Right cardiac atrium (tissue), 5 donors: ENCODE measurements around the gene RANGRF. TPM values are rescaled to one million over a fixed set of nuclear protein-coding genes. Genes with fewer than 3 reads are reported as not detected.

Experiments
- ATAC-seq, 2 donors: fragments of 200-7000 bp; cut with Tn5 transposase; one replicate each; pipeline versions ENCODE4 v1.8.0 to v1.9.1; 2020; ENCODE audit warnings: moderate library complexity in 2 of 2, mild to moderate bottlenecking in 1 of 2
- DNase-seq, 3 donors: peaks; one replicate each; pipeline ENCODE4 v3.0.0-alpha.2; 2020
- H3K27ac ChIP-seq: one replicate; pipeline ENCODE4 v1.5.1; 2013; ENCODE audit warnings: mild to moderate bottlenecking, low read length, control low read depth, moderate library complexity
- H3K27me3 ChIP-seq: one replicate; pipeline ENCODE4 v1.6.1; 2013; ENCODE audit not compliant: control insufficient read depth, insufficient read depth
- H3K4me1 ChIP-seq: one replicate; pipeline ENCODE4 v1.6.1; 2013; ENCODE audit warnings: low read length; ENCODE audit not compliant: control insufficient read depth, insufficient read depth
- H3K4me3 ChIP-seq: one replicate; pipeline ENCODE4 v1.5.1; 2013; ENCODE audit warnings: low read length, control low read depth
- H3K9me3 ChIP-seq: one replicate; pipeline ENCODE4 v1.6.1; 2013; ENCODE audit warnings: low read length; ENCODE audit not compliant: control insufficient read depth
- WGBS: extraction: QIAGEN DNeasy Blood & Tissue Kit; methylation state at CpG from one replicate; pipeline ENCODE4 v1.1.7; 2013; 5-methylcytosine and 5-hydroxymethylcytosine counted together
- intact Hi-C, 4 donors: fragments of 100-400 bp; cut with DNase I; formaldehyde crosslinking; loops; one replicate each; pipeline versions ENCODE4 v1.11.0 to v1.14.0; 2022 to 2023
- polyA plus RNA-seq: library from polyadenylated mRNA; stranded (reverse); fragments of 200-250 nt; gene quantifications from one replicate; pipeline ENCODE4 v1.2.3, GENCODE V29; 2013
- total RNA-seq, 4 donors: library from RNA; stranded (reverse); fragmentation: NEBNext Ultra II Directional; extraction: Animal tissue kit (Norgen Biotek cat#: 25700); gene quantifications; one replicate each; pipeline ENCODE4 v1.2.1, GENCODE V29; 2021
- donor health status: healthy with polysubstance abuse.
- donor health status: DM: no; HTN: yes; CAD: no.
- donor health status: DM: no; HTN: no; CAD: no.
- donor health status: DM: no; HTN: yes; CAD: no; lungs with severe emphysema.
- donor health status: DM: yes; HTN: yes; CAD: no.

Gene RANGRF
- total and polyA plus RNA-seq, 5 donors, result 27.2 to 45.5 (median 32.6) TPM

- WGBS, result 89% methylated on average over 5 of the region's 5 CpGs
Observed at GRCh38 chr17:8274816-8275215, 13.7 kb upstream of the RANGRF start.

DNA sequence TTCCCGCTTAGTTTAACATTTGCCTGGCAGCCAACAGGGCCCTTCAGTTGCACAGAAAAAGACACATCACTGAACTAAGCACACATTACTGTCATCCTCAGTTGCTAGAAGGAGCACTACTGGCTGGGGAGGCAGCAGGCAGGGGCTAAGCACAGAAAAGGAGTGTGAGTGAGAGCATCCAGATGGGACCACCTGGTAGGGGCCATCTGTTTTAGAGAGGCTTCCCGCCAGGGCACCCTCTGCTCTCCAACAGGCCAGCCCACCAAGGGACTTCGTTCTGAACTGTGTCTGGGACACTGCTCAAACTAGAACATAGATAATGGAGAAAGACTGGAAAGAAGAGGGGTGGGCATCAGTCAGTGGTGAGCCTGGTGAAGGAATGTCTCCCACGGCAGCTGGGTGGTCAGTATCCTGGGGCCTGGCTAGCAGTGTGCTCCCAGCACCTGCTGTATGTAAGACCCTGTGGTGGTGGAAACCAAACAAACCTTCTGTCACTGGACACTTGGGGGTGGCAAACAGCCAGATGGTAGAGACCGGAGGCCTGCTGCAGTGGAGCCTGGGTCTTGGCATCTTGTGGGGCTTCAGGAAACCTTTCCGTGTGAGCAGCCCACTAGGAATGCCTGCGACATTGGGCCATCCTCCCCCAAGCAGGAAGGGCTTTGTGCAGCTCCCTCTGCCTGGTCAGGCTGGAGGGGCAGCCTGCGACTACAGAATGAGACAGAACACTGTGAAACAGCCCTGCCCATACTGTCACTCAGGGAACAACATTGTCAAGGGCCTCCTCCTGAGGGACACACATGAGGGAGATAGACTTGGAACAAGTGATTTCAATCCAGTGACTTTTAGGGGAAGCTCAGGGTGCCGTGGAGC lies 12.8 kb upstream of the RANGRF start:
- ATAC-seq (peak in 1 of 2 donors; percentile 16), DNase-seq (no peak)
- Histone ChIP-seq H3K27ac (no peak overlapping the region), H3K4me1 (no peaks in the 10 kb centered on the region), H3K27me3 (no peaks in the 10 kb centered on the region), H3K9me3 (no peaks in the 10 kb centered on the region), H3K4me3 (no peak overlapping the region)
- 66% methylated on average over 9 of the region's 9 CpGs for WGBS
- intact Hi-C loops, result no loop called here

More at GRCh38 chr17:8274816-8275215, 13.7 kb upstream of the RANGRF start:
- intact Hi-C loops, result no loop called here
- DNase-seq, result no peak
- Histone ChIP-seq H3K4me1 (no peaks in the 10 kb centered on the region), H3K27ac (no peak overlapping the region), H3K27me3 (no peaks in the 10 kb centered on the region), H3K9me3 (no peaks in the 10 kb centered on the region), H3K4me3 (no peak overlapping the region)
- no peak for ATAC-seq

GRCh38 chr17:8277317-8277716 lies 11.2 kb upstream of the RANGRF start:
- ATAC-seq (no peak), DNase-seq (no peak)
- intact Hi-C loops, result no loop called here
- no peaks in the 10 kb centered on the region for H3K27me3 ChIP-seq
- 88% methylated on average over 7 of the region's 7 CpGs for WGBS
- no peaks in the 10 kb centered on the region for H3K9me3 ChIP-seq
- no peak overlapping the region for H3K27ac ChIP-seq
- no peaks in the 10 kb centered on the region for H3K4me1 ChIP-seq
- H3K4me3 ChIP-seq, result no peak overlapping the region

DNA sequence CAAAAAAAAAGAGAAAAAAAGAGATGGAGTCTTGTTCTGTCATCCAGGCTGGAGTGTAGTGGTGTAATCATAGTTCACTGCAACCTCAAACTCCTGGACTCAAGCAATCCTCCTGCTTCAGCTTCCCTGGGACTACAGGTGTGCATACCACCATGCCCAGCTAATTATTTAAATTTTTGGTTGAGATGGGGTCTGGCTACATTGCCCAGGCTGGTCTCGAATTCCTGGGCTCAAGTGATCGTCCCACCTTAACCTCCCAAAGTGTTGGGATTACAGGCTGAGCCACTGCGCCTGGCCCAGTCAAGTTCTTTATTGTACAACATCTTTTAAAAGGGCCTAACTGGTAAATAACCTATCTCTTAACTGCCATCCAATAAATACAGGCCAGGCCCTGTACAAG lies 6.1 kb upstream of the RANGRF start:
- WGBS, result 71% methylated on average over 3 of the region's 3 CpGs
- intact Hi-C loops, result no loop called here

DNA sequence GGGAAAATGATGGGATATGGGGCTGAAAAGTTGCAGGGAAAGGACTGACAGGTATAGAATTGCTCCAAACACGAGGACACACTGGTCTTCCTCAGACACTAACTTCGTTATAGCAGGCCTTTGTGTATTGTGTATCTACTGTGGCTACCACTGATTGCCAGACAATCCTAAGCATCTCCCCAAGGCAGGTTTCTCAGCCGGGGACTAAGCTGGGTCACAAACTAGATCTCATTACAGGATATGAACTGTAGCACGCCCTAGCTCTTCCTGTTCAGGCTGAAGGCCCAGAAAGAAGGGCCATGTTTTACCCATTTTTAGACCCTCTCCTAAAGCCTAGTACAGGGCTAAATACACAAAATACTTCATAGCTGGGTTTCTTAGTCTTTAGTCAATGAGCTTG lies 5.1 kb upstream of the RANGRF start:
- no peak for ATAC-seq
- H3K27ac ChIP-seq, result no peak overlapping the region
- DNase-seq, result no peak
- no peak overlapping the region for H3K4me3 ChIP-seq
- 56% methylated on average over 4 of the region's 4 CpGs for WGBS
- no peaks in the 10 kb centered on the region for H3K9me3 ChIP-seq
- intact Hi-C loops, result no loop called here
- H3K4me1 ChIP-seq, result peaks cover 4% of the 10 kb centered on the region
- H3K27me3 ChIP-seq, result no peaks in the 10 kb centered on the region

More for the DNA sequence above, 6.1 kb upstream of the RANGRF start:
- H3K27ac ChIP-seq, result no peak overlapping the region
- no peak for DNase-seq
- H3K9me3 ChIP-seq, result no peaks in the 10 kb centered on the region
- H3K4me1 ChIP-seq, result no peaks in the 10 kb centered on the region
- H3K4me3 ChIP-seq, result no peak overlapping the region
- H3K27me3 ChIP-seq, result no peaks in the 10 kb centered on the region
- ATAC-seq, result no peak

DNA sequence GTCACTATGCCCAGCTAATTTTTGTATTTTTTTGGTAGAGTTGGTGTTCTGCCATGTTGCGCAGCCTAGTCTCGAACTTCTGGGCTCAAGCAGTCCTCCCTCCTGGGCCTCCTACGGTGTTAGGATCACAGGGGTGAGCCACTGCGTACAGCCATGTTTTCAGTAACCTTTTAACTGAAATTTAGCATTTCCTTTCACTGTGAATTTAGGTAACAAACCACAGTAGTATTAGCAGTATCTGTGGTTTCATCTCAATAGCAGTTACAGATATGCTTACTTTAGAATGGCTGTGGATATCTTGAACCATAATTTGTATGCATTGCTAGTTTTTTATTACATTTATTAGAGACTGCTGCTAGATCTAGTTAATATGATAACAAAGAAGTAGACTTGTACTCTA lies 4.3 kb upstream of the RANGRF start:
- Histone ChIP-seq H3K4me1 (peaks cover 4% of the 10 kb centered on the region), H3K27ac (no peak overlapping the region), H3K9me3 (no peaks in the 10 kb centered on the region), H3K27me3 (no peaks in the 10 kb centered on the region), H3K4me3 (no peak overlapping the region)
- WGBS, result 95% methylated on average over 4 of the region's 4 CpGs
- intact Hi-C loops, result no loop called here
- no peak for DNase-seq
- ATAC-seq, result no peak

- WGBS, result 60% methylated on average over 10 of the region's 10 CpGs
- ATAC-seq (no peak), DNase-seq (no peak)
- intact Hi-C loops, result no loop called here
- H3K4me3 ChIP-seq, result no peak overlapping the region
- peaks cover 4% of the 10 kb centered on the region for H3K4me1 ChIP-seq
- no peaks in the 10 kb centered on the region for H3K9me3 ChIP-seq
- no peaks in the 10 kb centered on the region for H3K27me3 ChIP-seq
- no peak overlapping the region for H3K27ac ChIP-seq
Observed at GRCh38 chr17:8285270-8286181, 2.9 kb upstream of the RANGRF start.

DNA sequence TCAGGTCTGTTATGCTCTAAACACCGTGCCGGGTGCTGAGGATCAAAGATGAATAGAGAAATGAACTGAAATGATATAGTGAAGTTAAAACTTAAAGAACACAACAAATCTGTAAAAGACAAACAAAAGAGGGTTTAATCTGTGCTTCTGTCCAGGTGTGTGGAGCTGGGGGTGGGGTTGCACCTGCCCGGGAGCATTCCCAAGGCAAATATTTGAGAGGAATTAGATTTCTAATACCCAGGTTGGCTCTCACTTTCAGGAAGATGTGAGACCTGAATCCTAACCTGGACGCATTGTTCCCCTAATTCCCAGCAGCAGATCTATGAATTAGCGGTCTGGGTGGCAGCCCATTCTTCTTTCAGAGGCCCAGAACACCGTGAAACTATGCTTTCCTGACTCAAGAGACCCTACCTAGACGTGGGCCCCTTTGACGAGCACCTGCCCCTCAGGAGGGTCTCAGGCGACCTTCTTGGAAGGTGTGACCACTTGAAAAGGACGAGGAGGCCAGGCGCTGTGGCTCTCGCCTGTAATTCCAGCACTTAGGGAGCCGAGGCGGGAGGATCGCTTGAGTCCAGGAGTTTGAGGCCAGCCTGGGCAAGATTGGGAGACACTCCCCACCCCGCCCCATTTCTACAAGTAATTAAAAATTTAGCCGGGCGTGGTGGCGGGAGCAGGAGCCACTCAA lies 677 bp upstream of the RANGRF start:
- WGBS, result 37% methylated on average over 19 of the region's 19 CpGs
- DNase-seq (no peak), ATAC-seq (no peak)
- intact Hi-C loops, result no loop called here
- H3K4me3 ChIP-seq, result peak overlapping the region; percentile 92
- H3K27me3 ChIP-seq, result no peaks in the 10 kb centered on the region
- H3K27ac ChIP-seq, result peak overlapping the region; percentile 99
- H3K9me3 ChIP-seq, result no peaks in the 10 kb centered on the region
- peaks cover 4% of the 10 kb centered on the region for H3K4me1 ChIP-seq

GRCh38 chr17:8289103-8289397 lies 580 bp downstream of the RANGRF start:
- intact Hi-C loops, result no loop called here
- Histone ChIP-seq H3K4me3 (peak overlapping the region; percentile 92), H3K9me3 (no peaks in the 10 kb centered on the region), H3K27ac (peak overlapping the region; percentile 1), H3K27me3 (no peaks in the 10 kb centered on the region), H3K4me1 (peaks cover 4% of the 10 kb centered on the region)
- ATAC-seq, result no peak
- WGBS, result 5% methylated on average over 17 of the region's 17 CpGs
- peak; percentile 85 to 94 (median 94) for DNase-seq

DNA sequence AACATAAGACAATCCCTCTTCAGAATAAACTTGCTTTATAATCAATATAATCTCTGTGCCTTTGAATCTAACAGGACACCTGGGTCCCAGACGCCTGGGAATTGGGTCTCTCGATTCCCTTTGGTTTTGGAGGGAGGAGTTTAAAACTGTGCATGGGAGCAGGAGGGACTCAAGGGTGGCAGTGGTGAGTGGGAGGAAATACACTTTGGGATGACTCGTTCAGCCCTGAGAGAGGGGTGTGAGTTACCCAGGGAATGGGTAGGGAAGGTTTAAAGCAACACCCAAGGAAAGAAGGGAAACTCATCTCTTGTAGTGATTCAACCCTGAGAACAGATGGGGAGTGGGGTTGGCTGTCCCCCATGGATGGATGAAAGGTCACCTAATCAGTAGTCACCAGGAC lies 1.6 kb downstream of the RANGRF start:
- intact Hi-C loops, result no loop called here
- no peaks in the 10 kb centered on the region for H3K9me3 ChIP-seq
- peaks cover 10% of the 10 kb centered on the region for H3K4me1 ChIP-seq
- WGBS, result 61% methylated on average over 3 of the region's 3 CpGs
- H3K4me3 ChIP-seq, result no peak overlapping the region
- no peak overlapping the region for H3K27ac ChIP-seq
- H3K27me3 ChIP-seq, result no peaks in the 10 kb centered on the region
- ATAC-seq (no peak), DNase-seq (no peak)
